CD4-positive, alpha-beta T cell treated with Interleukin-6 for 4 hours (primary cell): Measurements from ENCODE around the gene ZC3H10.
"Not testable (repeated sequence)": the region's sequence is repeated elsewhere in the genome, so short reads cannot be mapped to it uniquely, and the experiment has no call there.

ENCODE experiments used
- DNase-seq: peaks from one replicate; pipeline ENCODE4 v3.0.0-alpha.2; 2020; ENCODE audit warnings: mixed read lengths

Gene ZC3H10

DNA sequence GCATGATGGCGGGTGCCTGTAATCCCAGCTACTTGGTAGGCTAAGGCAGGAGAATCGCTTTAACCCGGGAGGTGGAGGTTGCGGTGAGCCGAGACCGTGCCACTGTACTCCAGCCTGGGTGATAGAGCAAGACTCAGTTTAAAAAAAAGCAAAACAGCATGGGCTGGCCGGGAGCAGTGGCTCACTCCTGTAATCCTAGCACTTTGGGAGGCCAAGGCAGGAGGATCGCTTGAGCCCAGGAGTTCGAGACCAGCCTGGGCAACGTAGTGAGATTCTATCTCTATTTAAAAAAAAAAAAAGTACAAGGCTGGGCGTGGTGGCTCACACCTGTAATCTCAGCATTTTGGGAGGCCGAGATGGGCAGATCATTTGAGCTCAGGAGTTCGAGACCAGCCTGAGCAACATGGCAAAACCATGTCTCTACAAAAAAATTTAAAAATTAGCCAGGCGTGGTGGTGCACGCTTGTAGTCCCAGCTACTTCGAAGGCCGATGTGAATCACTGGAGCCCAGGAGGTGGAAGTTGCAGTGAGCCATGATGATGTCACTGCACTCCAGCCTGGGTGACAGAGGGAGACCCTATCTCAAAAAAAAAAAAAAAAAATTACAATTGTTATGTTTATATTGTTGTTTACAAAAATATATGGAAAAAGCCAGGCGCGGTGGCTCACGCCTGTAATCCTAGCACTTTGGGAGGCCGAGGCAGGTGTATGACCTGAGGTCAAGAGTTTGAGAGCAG, 38.6 kb downstream of the ZC3H10 start:
- DNase-seq: not testable (repeated sequence)

DNA sequence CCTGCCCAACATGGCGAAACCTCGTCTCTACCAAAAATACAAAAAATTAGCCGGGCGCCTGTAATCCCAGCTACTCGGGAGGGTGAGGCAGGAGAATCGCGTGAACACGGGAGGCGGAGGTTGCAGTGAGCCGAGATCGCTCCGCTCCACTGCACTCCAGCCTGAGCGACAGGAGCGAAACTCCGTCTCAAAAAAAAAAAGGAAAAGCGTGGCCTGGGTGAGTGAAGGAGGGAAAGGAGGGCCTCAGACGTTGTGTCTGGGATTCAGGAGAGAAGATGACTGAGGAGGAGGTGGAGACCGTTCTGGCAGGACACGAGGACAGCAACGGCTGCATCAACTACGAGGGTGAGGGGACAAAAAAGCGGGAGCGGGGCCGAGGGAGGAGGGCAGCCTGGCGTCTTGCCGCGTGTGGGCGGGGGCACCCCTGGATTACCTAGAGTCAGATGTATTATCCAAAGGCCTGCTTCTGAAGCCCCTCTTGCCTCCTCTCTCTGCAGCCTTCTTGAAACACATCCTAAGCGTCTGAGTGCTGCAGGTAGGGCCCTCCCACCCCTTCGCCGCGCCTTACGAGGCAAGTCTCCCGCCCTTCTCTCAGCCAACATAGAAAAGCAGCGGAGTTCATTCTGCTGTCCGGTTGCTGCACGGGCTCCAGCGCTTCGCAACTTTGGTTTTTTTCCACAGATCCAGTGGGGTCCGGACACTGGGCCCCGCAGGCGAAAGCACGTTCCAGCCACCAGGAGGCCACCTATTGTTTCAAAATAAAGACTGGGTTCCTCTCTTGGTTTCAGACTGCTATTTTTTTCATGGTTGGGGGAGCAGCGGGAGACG, 39.3 kb downstream of the ZC3H10 start:
- DNase-seq: peak; percentile 67

DNA sequence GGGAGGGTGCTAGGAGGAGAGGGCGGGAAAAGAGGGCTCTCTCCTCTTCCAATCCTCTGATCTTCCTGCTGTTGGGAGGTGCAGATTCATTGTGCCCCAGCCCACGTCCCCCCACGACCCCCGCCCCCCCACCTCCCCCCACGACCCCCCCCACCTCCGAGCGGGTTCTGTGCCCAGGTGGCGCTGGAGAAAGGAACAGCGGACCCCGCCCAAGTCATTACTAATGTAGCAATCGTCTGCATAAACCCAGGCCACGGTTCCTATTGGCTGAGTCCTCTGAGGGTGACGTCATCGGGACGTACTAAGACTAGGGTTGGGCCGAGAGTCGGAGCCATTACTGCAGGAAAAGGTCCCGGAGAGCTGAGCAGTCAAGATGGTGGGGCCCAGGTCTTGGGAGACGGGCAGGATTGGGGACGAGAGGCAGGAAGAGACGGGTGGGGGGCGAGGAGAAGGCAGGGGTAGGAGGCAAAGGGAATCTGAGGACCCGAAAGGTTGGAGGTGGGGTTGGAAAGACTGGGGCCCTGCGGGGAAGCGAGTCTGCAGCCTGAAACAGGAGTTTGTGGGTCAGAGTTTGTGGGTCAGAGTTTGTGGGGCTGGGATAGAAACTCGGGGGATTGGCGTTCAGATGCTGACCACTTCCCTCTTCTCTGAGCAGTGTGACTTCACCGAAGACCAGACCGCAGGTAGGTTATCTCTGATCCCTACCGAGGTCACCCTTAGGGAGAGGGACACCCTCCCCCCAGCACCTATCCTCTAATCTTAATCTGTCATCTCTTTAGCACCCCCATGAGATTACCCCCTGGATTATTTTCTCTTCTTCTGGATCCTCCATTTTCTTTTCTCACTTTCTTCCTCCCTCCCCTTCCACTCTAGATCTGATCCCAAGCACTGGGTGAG, 40.2 kb downstream of the ZC3H10 start, which contains the start of gene MYL6:
TSS of gene MYL6 (plus strand) at position 331 of the 897 bp plus-strand sequence. CDS start at position 374, 43 bp downstream.
- DNase-seq: peak; percentile 94

DNA sequence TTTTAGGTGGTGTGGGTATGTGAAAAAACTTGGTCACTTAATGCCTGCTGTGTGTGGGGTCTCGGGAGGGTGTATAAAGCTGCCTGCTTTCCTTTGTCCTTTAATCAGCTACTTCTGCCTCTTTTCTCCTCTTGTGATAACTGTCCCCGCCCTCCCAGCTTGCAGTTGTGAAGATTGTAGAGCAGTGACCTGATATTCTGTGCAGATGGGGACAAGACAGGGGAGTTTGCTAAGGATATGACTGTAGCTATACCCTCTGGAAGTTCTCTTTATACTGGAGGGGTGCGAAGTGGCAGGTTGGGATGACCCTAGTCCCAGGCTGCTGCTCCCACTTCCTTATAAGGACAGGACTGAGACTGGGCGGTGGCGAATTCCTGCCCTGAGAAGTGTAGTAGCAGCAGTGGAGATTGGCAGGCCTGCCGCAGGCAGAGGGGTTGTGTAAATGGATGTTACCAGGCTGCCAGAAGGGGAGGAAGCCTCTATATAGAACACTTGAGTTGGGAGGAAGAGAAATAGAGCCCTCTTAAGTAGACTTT, 40.9 kb downstream of the ZC3H10 start:
- DNase-seq: peak; percentile 37

DNA sequence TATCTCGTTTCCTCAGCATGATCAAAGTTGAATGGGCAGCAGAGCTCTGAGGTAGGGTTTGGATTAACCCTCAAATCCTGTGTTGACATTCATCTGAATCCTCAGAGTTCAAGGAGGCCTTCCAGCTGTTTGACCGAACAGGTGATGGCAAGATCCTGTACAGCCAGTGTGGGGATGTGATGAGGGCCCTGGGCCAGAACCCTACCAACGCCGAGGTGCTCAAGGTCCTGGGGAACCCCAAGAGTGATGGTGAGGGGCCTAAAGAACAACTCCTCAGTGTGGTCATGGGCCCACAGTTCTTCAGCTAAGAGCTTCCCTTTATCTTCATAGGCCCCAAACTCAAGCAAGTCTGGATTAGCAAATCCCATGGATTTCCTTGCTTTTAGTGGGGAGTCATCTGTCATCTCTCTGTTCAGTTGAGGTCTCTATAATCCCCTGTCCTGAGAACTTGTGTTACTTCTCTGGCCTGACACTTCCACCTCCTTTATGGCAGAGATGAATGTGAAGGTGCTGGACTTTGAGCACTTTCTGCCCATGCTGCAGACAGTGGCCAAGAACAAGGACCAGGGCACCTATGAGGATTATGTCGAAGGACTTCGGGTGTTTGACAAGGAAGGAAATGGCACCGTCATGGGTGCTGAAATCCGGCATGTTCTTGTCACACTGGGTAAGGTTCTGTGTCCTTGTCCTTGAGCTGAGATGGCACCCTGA, 41.6 kb downstream of the ZC3H10 start:
- DNase-seq: no peak

DNA sequence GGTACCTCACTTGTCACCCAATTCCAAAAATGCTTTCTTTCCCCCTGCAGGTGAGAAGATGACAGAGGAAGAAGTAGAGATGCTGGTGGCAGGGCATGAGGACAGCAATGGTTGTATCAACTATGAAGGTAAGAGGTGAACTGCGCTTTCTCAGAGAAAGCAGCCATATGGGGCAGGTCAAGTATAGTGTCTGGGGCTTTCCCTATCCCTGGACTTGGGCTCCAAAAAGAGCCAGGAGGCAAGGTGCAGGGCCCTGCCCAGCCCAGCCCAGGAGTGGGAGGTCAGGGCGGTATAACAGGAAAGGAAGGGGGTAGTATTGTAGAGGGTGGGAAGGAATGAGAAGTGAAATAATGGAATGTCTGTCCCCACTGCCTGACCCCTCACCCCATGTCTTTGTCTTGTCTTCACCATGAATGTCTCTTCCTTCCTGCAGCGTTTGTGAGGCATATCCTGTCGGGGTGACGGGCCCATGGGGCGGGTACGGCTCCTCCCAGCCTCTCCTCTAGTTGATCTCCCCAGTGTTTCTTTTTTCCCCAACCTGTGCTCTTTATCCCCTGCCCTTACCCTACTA, 42.2 kb downstream of the ZC3H10 start:
- peak; percentile 80 for DNase-seq

DNA sequence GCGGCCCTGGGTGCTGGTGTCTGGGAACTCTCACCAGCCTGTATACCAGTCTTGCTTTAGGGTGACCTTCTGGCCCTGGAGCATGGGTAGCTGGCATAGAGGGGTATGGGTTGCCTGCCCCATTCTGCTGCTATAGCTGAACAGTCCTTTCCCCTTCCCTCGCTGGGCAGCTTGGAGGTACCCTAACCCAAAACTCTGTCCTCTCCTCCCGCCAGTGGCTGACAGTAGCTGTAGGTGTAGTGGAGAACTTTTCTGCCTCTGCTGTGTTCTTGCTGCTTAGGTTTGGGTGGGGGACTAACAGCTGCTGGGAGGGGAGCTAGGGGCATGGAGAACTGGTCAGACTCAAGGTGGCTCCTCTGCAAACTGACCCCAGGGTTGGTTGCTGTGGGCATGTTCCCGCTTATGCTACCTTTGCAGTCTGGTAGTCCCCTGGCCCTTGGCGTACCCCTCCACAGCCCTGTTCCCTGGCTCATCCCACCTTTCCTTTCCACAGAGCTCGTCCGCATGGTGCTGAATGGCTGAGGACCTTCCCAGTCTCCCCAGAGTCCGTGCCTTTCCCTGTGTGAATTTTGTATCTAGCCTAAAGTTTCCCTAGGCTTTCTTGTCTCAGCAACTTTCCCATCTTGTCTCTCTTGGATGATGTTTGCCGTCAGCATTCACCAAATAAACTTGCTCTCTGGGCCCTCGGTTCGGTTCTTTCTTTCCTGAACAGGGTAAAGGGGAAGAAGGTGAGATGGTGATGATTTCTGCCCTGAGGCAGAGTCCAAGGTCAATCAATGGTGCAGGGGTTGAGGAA, 43.0 kb downstream of the ZC3H10 start:
- DNase-seq: no peak

DNA sequence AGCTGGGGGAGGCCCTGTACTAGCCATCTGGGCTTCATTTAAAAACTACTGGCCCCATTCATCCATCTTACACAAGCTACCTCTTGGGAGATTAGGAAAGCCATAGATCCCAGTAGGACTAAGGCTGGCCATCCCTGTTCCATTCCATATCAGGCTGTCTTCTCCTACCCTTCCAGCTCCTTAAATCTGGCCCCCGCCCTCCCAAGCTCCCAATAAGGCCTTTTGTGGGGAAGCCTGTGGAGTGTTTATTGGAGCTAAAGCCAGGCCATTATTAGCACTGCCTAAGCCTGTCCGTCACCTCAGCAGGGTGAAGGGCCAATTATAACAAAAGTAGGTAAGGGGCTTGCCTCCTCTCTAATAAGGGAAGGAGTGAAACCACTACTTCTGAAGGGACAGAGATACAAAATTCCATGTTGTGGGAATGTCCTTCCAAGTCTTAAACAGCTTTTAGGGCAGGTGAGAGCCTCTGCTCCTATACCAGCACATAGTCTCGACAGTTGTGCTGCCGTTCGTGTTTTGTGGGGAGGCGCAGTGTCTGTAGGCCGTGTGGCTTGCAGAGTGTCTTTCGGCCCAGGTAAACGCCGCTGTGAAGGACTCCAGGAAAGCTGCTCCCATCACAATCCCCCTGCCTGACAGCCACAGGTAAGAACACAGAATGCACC, 43.8 kb downstream of the ZC3H10 start:
- DNase-seq: no peak

DNA sequence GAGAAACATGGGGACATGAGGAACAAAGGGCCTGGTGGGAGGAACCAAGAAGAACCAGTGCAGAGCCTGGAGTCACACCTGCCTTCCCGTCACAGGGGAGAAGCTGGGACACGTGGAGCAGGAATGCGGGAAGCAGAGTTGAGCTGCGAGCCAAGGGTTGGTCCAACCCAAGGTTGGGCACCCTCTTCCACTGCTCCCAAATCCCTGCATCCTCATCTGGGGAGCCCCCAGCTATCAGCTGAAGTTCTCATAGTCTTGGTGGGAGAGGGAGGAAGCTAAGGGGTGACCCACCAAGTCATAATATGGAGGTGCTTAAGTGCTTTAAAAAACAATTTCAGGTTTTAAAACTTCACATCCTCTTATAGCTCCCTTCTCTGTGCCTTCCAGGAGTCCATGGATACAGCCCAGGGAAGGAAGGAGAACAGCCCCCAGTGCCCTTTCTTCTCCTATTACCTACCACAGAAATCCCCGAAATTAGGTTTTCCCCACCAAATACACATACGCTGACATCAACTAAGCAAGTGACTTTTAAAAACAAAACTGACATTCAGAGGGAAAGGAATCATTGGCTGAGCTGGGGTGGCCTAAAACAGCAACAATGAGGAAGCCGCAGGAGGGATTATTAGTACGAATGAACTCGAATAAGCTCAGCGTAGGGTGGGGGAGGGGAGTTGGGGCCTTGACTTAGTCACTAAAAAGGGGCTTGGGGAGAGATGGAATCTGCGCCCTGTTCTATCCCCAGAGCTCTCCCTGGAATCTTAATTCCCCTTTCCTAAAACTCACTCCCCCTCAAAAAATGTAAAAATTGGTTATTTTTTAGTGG, 44.6 kb downstream of the ZC3H10 start:
- DNase-seq: no peak

DNA sequence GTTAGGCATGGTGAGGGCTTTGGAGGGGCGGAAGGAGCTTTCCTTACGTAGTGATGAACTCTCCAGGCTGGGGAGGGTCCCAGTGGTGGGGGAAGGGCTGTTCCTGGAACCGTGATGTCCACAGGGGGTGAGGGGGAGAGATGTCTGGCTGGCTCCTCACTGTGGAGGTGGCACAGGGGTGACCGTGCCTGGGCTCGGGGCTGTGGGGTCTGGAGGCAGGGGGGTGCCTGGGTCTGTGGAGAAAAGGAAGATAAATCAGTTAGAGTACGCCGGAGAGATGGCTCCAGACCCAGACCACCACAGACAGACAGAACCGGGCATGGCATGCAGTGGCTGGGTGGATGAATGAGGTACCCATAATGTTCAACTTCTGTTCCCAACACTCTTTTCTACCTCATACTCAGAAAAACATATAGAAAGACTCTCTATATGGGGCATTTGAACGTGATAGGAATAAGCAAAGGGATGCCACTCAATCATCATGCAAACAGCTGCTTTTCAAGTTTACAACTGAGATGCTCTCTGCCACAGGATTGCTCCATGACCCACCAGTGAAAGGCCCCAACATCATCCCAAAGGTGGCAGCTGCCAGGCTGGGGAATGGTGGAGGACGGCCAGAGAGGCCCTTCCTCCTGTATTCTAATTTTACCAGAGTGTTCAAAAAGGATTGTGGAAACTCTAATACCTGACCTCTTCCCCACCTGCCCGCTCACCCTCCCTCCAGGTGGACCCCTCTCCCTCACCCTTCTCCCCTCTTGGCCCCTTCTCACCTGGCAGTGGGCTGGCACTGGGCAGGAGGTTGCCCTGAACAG, 45.7 kb downstream of the ZC3H10 start:
- DNase-seq: no peak

DNA sequence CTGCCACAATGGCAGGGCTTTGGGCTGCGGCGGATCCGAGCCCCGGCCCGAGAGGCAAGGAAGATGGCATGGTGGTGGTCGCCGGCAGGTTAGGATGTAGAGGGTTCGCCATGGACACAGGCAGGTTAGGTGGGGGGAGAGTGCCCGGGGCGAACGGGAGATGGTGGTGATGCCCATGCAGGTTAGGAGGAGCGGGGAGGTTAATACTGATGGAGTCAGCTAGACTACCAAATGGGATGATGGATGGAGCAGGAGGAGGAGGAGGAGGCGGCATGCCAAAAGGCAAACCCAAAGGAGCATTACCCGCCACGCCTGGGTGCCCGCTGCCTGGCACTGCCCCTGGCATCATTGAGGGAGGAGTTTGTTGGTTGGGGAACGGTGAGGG, 46.3 kb downstream of the ZC3H10 start:
- DNase-seq: no peak

DNA sequence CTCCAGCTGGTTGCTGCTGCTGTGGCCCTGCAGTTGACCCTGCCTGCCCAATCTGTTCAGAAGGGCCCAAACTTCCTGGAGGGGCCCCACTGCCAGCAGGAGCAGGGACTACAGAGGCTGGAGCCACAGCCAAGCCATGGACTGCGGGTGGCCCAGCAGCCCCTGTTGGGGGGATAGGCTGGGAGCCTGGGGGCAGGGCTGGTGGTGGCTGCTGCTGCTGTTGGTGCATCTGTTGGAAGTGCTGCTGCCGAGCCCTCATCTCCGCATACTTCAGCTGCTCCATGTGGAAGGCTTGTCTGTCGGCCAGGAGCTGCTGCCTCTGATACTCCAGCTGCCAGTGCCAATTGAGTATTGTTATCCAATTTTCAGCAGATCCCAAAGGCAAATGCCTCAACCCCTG, 47.3 kb downstream of the ZC3H10 start:
- DNase-seq: no peak

DNA sequence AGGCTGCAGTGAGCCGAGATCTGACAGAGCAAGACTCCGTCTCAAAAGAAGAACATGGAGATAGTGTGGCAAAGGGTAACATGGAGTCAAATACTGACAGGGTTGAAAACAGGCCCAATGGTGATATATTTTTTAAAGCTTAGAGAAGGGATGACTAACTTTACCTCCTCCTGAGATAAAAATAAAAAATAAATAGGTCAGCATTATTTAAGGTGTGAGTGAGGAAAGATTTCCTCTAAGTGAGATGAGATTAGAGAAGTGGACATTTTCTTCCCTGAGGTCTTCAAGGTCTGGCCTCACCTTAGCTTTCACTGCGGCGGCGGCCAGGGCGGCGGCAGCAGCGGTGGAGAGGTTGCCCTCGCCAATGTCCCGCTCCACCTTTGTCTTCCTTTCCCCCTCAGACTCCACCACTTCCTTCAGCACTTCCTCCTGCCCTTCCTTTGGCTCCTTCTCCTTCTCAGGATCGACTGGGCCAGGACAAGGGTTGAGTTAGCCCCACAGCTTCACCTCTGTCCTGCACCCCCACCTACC, 51.2 kb downstream of the ZC3H10 start:
- DNase-seq: no peak

DNA sequence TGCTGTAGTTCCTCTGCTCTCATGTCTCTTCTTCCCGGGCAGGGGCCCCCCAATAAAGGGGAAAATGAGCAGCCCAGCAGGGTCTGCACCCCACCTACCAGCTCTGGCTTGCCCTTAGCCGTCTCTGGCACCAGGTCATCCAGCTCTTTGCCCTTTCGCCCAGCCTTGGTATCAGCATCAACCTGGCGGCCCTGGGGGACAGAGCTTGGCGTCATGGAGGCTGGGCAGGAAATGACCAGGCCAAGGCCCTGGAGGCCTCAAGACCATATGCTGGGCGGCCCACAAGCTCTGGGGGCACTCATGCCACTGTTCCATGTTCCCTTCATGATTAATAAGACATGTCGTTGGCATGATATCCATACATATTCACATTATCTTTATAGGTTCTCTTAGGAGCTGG, 54.8 kb downstream of the ZC3H10 start:
- DNase-seq: no peak
